Endometrium (tissue), 2 donors: ENCODE data around the gene TTBK1.
"Not testable (repeated sequence)": the region's sequence is repeated elsewhere in the genome, so short reads cannot be mapped to it uniquely, and the experiment has no call there.

Experiments used
- FAIRE-seq: peaks from 2 replicates; lab custom pipeline; 2012; peaks lifted over from hg19 to GRCh38; lab: Jason Lieb, UNC
- donor health status: control.
- donor health status: control.

TTBK1 gene

GRCh38 chr6:43287717-43288679, 44.7 kb downstream of the TTBK1 start:
- FAIRE-seq = no peak

- FAIRE-seq = no peak
These were observed 47.1 kb downstream of the TTBK1 start for GRCh38 chr6:43290339-43290904.

GRCh38 chr6:43290905-43291355, 47.6 kb downstream of the TTBK1 start:
- no peak for FAIRE-seq

GRCh38 chr6:43291708-43292107, 48.4 kb downstream of the TTBK1 start:
- no peak for FAIRE-seq

GRCh38 chr6:43292341-43292740, 49.1 kb downstream of the TTBK1 start:
- no peak for FAIRE-seq

- FAIRE-seq = no peak
These were observed 49.6 kb downstream of the TTBK1 start for GRCh38 chr6:43292763-43293318.

GRCh38 chr6:43293698-43294097, 50.4 kb downstream of the TTBK1 start:
- FAIRE-seq = no peak

GRCh38 chr6:43294536-43294935, 51.3 kb downstream of the TTBK1 start:
- no peak for FAIRE-seq

- FAIRE-seq = no peak
These were observed 52.2 kb downstream of the TTBK1 start for GRCh38 chr6:43295456-43295855.

GRCh38 chr6:43296780-43297497, 53.7 kb downstream of the TTBK1 start:
- FAIRE-seq = no peak

GRCh38 chr6:43297644-43298564, 54.6 kb downstream of the TTBK1 start, which contains the start of gene SLC22A7:
TSS of gene SLC22A7 (plus strand) at chr6:43298260. CDS start at chr6:43298359, 99 bp downstream.
- FAIRE-seq = no peak

GRCh38 chr6:43298565-43299337, 55.5 kb downstream of the TTBK1 start:
- no peak for FAIRE-seq

- FAIRE-seq = no peak
These were observed 56.3 kb downstream of the TTBK1 start for GRCh38 chr6:43299338-43300293.

- no peak for FAIRE-seq
These were observed 58.0 kb downstream of the TTBK1 start for GRCh38 chr6:43301081-43301870.

GRCh38 chr6:43302126-43302525, 58.8 kb downstream of the TTBK1 start:
- no peak for FAIRE-seq

GRCh38 chr6:43303006-43303405, 59.7 kb downstream of the TTBK1 start:
- FAIRE-seq = not testable (repeated sequence)

- FAIRE-seq = no peak
These were observed 60.6 kb downstream of the TTBK1 start for GRCh38 chr6:43303751-43304331.

- no peak for FAIRE-seq
These were observed 61.1 kb downstream of the TTBK1 start for GRCh38 chr6:43304361-43304760.
